Fibroblast of gingiva (primary cell): Measurements from ENCODE around the gene DDB1.
"Not testable (repeated sequence)": the region's sequence is repeated elsewhere in the genome, so short reads cannot be mapped to it uniquely, and the experiment has no call there.

ENCODE experiments used
- DNase-seq: peaks from one replicate; pipeline ENCODE4 v3.0.0-alpha.2; 2011; ENCODE audit warnings: low read depth

The DDB1 gene

GRCh38 chr11:61267437-61267841, 65.5 kb downstream of the DDB1 start:
- DNase-seq: no peak

- DNase-seq: no peak
These were observed 66.3 kb downstream of the DDB1 start for GRCh38 chr11:61266602-61267001.

DNA sequence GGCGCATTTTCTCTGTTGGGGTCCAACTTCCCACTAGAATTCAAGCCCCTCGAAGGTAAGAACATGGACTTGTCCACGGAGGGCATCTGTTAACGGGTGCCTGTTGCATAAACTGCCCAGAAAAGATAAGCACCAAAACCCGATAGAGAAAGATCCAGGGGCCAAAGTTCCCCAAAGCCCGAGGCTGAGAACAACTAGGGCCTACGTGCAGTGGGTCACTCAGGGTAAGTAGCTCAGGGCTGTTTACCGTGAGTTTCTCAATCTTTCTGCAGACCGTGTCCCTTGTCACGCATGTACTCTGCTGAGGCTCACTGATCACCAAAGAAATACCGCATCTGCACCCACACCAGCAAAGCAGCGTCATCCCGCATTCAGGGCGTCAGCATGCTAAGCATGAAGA, 67.5 kb downstream of the DDB1 start:
- DNase-seq: no peak

DNA sequence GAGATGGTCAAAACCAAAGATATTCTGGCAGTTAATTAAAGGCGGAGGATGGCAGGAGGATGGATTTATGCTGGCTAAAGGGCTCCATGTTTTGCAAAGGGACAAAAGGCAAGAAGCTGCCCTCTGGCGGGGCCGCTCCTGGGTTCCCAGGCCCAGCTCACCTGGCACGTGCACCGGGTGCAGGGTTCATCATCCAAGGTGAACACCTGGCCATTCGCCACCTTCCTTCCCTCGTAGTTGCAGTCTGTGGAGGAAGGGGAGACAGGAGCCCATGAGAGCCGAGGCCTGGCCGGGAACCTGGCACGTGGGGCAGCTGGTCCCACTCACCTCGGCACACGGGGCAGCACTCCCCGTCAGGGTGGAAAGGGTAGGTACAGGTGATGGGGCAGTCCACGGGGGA, 68.1 kb downstream of the DDB1 start:
- no peak for DNase-seq

GRCh38 chr11:61264371-61264770, 68.5 kb downstream of the DDB1 start:
- no peak for DNase-seq

GRCh38 chr11:61259363-61259762, 73.5 kb downstream of the DDB1 start:
- no peak for DNase-seq

DNA sequence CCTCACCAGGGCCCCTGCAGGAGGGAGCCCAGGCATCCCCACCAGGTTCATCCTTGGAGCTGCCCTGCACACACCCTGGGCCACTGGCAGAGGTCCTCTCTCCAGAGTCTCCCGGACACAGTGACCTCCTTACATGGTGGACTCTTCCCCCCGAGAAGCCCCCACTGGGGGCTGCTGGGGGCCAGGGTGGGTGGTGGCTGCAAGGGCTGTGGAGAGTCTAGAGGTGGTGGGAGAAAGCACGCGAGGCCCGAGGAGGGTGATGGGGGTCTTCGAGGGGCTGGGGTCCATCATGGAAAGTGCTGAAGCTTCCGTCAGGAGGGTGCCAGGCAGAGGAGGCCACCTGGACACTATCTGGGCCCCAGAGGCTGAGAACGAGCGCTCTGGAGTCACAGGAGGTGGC, 74.4 kb downstream of the DDB1 start:
- no peak for DNase-seq

DNA sequence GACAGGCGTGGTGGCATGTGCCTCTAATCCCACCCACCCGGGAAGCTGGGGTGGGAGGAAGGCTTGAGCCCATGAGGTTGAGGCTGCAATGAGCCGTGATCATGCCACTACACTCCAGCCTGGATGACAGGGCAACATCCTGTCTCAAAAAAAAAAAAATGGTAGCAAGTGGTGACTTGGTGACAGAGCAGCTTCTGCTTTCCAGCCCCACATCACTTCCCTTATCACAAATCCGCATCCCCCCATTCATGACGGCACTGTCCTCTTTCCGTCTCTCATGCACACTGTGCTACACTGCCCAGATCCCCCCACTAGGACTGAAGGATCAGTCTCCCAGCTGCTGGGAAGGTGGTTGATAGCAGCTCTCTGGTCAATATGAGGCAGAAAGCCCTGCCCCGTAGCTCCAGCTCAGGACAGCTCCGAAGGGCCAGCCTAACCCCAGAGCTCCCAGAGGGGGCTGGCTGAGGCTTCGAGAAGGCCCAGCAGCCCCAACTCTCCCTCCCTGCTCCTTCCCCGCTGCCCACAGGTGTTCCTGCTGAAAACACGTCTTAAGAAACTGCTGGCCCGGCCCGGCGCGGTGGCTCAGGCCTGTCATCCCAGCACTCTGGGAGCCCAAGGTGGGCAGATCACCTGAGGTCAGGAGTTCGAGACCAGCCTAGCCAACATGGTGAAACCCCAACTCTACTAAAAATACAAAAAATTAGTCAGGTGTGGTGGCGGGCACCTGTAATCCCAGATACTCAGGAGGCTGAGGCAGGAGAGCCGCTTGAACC, 76.0 kb downstream of the DDB1 start:
- DNase-seq: no peak

- DNase-seq: peak; percentile 40
These were observed 78.4 kb downstream of the DDB1 start for GRCh38 chr11:61254403-61255025.

DNA sequence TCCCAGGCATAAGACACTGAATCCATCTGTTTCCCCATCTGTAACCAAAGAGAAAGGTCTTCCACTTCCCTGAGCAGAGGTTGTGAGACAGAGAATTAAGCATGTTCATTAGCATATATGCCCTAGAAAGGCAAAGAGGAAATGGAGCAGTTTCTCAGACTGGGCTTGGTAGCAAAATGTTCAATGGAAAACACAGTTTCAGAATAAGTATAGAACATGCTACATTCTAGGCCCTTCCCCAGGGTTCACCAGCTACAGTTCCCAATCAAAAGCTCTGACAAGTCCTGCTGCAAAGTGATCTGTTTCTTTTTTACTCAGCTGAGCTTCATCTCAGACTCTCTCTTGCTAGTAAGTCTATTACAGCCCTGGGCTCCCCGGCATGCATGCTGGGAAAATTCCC, 80.6 kb downstream of the DDB1 start:
- DNase-seq: not testable (repeated sequence)

GRCh38 chr11:61250796-61251765, 81.8 kb downstream of the DDB1 start:
- not testable (repeated sequence) for DNase-seq
